ENCODE measurements around the gene AP2A1.
"Not testable (repeated sequence)": the region's sequence is repeated elsewhere in the genome, so short reads cannot be mapped to it uniquely, and the experiment has no call there.

The AP2A1 gene

DNA sequence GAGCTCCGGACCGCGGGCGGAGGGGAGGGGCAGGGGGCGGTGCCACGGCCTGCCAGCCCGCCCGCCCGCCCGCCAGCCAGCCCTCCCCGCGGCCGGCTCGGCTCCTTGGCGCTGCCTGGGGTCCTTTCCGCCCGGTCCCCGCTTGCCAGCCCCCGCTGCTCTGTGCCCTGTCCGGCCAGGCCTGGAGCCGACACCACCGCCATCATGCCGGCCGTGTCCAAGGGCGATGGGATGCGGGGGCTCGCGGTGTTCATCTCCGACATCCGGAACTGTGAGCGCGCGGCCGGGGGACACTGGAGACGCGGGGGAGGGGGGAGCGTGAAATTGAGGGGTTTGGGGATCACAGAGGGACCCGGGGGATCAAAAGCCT, at the start of gene AP2A1:
Gene AP2A1, plus strand, starts transcription at position 72 of the 370 bp plus-strand sequence. Its CDS starts 133 bp downstream, at position 205.
- ATAC-seq (no peak), DNase-seq (no peak)

GRCh38 chr19:49718511-49718910, 48.3 kb upstream of the AP2A1 start:
- no peak for ATAC-seq
- no peak for DNase-seq

DNA sequence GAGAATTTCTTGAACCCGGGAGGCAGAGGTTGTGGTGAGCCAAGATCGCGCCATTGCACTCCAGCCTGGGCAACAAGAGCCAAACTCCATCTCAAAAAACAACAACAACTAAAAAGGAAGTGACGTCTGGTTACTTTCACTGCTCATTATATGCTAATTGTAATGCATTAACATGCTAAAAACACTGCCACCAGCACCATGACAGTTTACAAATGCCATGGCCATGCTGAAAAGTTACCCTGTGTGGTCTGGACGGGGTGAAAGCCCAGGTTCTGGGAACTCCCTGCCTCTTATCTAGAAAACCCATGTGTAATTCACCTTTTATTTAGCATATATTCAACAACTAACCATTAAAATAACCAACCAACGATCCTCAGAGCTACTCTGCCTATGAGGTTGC, 47.8 kb upstream of the AP2A1 start:
- no peak for ATAC-seq
- DNase-seq = no peak

DNA sequence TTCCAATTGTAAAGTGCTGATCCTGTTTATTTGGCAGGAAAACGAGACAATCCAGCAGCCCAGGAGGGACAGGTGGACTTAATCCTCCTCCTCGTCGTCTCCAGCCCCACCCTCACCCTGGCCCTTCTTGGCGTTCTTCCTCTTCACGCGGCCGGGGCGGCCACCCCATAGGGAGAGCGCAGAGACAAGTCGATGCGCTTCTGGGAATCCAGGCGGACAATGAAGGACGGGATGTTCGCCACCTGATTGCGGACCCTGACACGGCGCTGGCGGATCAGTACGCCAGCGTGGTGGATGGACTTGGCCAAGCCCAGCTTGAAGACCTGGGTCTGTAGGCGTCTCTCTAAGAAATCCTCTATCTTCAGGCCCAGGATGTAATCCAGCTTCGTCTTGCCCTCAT, 47.4 kb upstream of the AP2A1 start:
- ATAC-seq, DNase-seq: not testable (repeated sequence)

DNA sequence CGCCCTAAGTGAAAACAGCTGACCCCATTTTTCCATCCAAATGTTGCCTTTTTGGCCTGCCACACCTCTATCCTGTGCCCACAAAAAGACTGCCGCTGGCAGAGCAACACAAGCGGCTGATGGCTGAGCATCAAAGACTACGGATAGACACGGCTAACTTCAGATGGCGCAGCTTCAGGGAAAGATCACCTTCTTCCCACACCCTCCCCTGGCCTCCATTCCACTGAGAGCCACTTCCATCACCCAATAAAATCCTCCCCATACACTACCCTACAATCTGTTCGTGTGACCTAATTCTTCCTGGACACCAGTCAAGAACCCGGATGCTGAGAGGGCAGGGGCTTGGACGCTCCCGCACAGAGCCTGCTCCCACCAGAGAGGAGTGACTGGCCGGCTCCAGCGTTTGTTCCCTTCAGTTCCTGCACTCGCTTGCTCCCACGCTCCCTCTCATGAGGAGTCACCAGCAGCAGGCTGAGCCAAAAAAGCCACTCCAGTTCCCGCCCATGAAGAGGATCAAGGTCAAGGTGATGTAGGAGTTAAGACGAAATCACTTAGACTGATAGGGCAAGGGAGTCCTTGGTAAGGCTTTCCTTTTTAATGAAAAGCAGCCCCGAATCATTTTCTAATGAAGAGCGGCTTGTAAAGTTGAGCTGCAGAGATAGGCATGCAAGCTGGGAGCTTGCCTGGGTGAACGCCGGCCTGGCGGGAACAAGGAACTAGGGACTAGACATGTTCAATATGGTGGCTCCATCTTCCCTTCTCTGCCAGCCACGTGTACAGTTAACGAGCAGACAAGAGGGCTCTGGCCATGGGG, 39.4 kb upstream of the AP2A1 start:
- no peak for DNase-seq
- no peak for ATAC-seq

GRCh38 chr19:49730166-49730565, 36.6 kb upstream of the AP2A1 start:
- ATAC-seq = no peak

DNA sequence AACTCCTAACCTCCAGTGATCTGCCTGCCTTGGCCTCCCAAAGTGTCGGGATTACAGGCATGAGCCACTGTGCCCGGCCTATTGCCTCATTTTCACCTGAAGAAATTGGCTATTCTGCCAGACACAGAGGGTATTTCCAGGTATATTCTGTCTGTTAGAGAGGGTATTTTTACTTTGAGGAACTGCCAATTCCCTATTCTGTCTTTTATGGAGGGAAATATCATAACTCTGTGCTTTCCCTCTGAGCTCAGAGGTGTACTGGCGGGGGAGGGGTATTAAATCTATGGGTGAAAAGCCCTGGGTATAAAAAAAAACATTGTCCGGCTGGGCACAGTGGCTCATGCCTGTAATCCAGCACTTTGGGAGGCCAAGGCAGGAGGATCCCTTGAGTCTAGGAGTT, 28.5 kb upstream of the AP2A1 start:
- ATAC-seq = no peak
- no peak for DNase-seq

More at GRCh38 chr19:49730166-49730565, 36.6 kb upstream of the AP2A1 start:
- no peak for DNase-seq

GRCh38 chr19:49739098-49739497, 27.7 kb upstream of the AP2A1 start:
- no peak for ATAC-seq
- DNase-seq = no peak

DNA sequence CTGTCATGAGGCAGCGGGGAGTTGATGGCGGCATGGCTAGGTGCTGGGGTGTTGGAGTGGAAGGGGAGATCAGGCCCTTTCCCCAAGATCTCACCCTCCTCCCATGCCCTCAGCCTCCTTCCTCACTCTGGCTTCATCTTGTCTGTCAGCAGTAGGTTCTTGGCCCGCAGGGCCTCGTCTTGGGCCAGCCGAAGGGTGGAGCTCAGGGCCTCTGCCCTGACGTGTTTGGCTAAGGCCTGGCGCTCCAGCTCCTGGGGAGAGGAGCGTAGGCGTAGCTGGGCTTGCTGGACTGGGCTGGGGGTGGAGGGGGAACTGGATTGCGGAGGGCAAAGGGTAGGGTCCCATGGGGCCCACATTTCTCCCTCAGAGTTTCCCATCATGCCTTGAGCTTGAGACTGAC, 26.9 kb upstream of the AP2A1 start:
- DNase-seq = no peak
- ATAC-seq = no peak

GRCh38 chr19:49741210-49741844, 25.5 kb upstream of the AP2A1 start:
- no peak for DNase-seq
- no peak for ATAC-seq

GRCh38 chr19:49744946-49745381, 21.8 kb upstream of the AP2A1 start:
- no peak for DNase-seq
- ATAC-seq = no peak

DNA sequence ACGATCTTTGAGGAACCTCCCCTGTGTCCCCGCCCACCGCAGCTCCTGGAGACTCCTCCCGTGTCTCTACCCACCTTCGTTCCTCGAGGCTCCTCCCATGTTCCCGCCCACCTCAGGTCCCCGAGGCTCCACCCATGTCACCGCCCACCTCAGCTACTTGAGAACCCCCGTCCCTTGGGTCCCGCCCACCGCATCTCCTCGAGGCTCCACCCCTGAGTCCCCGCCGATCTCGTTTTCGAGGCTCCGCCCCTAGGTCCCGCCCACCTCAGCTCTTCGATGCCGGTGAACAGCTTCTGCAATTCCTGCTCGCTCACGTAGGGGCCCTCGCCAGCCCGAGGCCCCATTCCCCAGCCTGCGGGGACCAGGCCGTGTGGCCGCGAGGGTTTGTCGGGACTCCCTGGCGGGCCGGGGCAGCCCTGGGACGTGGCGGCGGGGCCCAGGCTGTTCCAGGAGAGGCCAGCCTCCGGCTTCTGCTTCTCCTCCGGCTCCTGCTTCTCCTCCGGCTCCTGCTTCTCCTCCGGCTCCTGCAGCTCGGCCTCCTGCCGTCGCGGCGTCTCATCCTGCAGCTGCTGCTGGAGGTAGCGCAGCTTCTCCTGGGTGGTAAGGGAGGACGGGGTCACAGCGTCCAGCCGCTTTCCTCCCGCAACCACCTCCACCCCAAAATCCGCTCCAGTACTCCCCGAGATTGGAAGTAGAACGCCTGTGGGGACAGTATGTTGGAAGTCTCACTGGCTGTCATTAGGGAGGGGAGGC, 20.4 kb upstream of the AP2A1 start:
- DNase-seq (peak; percentile 69), ATAC-seq (peak; percentile 62)

GRCh38 chr19:49749055-49749716, 17.6 kb upstream of the AP2A1 start:
- ATAC-seq = peak; percentile 14
- DNase-seq = no peak

- DNase-seq (no peak), ATAC-seq (no peak)
Observed at GRCh38 chr19:49749771-49750170, 17.0 kb upstream of the AP2A1 start.

DNA sequence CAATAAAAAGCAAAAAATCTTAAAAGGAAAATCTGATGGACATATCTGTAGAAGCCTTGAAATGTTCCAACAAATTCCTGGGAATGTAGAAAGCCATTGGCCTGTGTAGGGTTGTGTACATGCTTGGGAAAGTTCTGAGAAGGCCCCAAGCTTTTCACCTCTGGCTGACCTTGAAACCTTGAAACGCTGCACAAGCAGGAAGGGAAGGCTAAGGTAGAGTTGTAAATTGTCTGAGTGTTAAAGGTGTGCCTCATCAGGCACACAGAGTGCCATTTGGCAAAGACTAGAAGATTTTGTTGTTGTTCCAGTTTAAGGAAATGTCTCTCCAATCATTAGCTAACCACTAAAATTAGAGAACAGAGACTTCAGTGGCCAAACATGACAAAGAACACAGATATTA, 14.1 kb upstream of the AP2A1 start:
- DNase-seq (no peak), ATAC-seq (no peak)

GRCh38 chr19:49755956-49756355, 10.8 kb upstream of the AP2A1 start:
- DNase-seq (no peak), ATAC-seq (no peak)

- ATAC-seq (no peak), DNase-seq (no peak)
Observed at GRCh38 chr19:49758292-49758691, 8.5 kb upstream of the AP2A1 start.

DNA sequence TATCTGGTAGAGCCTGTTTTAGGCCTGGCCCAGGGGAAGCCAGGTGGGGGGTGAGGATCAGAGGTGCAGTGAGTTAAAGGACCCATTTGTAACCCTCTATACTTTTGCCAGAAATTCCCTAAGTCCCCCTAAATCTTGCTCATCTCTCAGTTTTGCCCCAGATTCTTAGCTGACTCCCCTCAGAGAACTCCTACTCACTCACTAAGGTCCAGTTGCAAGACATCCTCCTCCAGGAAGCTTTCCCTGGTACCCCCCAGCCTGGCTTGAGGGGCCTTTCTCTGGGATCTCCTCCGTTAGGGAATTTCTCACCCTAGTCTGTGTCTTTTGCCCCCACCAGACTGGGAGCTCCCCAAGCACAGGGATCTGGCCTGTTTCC, 5.6 kb upstream of the AP2A1 start:
- ATAC-seq (no peak), DNase-seq (no peak)

DNA sequence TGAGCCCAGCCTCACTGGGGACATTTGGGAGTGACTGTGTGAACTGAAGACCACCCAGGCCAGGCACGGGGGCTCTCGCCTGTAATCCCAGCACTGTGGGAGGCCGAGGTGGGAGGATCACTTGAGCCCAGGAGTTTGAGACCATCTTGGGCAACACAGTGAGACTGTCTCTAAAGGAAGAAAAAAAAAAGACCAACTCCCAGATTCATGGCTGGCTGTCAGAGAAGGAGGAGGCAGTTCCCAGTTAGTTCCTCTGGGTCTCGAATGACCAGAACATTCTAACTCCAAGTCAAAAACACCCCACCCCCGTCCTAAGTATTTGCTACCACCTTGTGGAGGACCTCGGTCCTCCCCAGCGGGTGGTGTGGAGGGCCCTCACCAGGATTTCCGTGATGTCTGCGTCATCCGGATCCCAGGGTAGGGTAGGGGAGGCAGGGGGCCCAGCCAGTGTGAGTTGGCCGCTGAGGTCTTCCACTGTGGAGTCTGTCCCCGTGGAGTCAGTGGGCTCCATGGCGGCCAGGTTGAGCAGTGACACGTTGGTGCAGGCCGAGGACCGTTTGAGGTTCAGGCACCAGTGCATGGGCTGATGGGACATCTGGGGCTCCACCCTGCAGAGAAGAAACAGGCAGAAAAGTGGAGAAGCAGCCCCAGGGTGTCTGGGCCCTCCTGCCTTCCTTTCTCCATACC, 5.0 kb upstream of the AP2A1 start:
- DNase-seq = no peak
- ATAC-seq = no peak

DNA sequence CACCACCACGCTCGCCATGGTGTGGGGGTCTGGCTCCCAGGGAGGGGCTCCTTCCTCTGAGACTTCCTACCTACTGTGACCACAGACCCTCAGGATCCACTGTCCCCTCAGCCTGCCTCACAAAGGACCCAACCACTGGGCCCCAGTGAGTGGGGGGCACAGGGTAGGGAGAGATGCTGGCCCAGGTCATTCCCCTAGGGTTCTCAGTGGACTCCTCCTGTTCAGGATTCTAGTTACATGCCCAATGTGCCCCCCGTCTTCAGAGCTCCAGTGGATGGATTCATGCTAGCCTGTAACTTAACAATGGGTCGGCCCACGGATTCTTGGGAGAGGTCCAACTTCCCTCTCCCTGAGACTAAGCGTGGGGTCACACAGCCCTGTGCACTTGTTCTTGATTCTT, 3.6 kb upstream of the AP2A1 start, which contains the start of gene TSKS:
Gene TSKS, minus strand, starts transcription at position 77 of the 400 bp plus-strand sequence. Its CDS starts 59 bp downstream, at position 18.
- ATAC-seq (no peak), DNase-seq (no peak)

GRCh38 chr19:49764341-49764740, 2.5 kb upstream of the AP2A1 start:
- DNase-seq = no peak
- no peak for ATAC-seq

Measured in stimulated activated naive CD8-positive, alpha-beta T cell treated with anti-CD3 and anti-CD28 coated beads, Interleukin-15, Interleukin-2, amounts not matched to agents 100 U/mL and 50 U/mL, for 24 hours (primary cell).